ENCODE results near the gene DIO2. TPM values are rescaled to one million over a fixed set of nuclear protein-coding genes. Genes with fewer than 3 reads are reported as not detected.
A peak's percentile ranks its signal among the peaks of the same experiment; 100 is the strongest.

Gene DIO2
- total RNA-seq = not detected
- not detected for polyA plus RNA-seq

- POLR2A ChIA-PET (ENCODE audit: partially characterized antibody) = no interaction called here
- no peak within 1 kb of the TSS for H3K4me3 ChIP-seq (ENCODE audit: low read length in 2 of 2)
- H3K27me3 ChIP-seq (ENCODE audit: insufficient read depth, low read length) = no peaks in the 10 kb centered on the region
- Mint-ChIP-seq H3K27me3 (no peaks in the 10 kb centered on the region), H3K9me3 (peaks cover 0 to 5% (median under 1%) of the 10 kb centered on the region in 8 donors), H3K4me1 (peaks cover 0 to 3% (median under 1%) of the 10 kb centered on the region in 4 donors), H3K36me3 (no peaks in the 10 kb centered on the region), H3K4me3 (peak within 1 kb of the TSS in 1 of 8 donors; percentile 39), H3K27ac (no peak within 1 kb of the TSS)
- H3K4me1 ChIP-seq (ENCODE audit: insufficient read depth, low read length) = no peaks in the 10 kb centered on the region
- no peak for DNase-seq
- no peak within 1 kb of the TSS for H3K27ac ChIP-seq (ENCODE audit: low read depth, low read length)
- CTCF ChIA-PET (ENCODE audit: partially characterized antibody) = no interaction called here
- intact Hi-C loops (cut with micrococcal nuclease) = no loop called here
- H3K9me3 ChIP-seq (ENCODE audit: control insufficient read depth in 1 of 2, low read length in 2 of 2) = no peaks in the 10 kb centered on the region
- no peaks in the 10 kb centered on the region for H3K36me3 ChIP-seq (ENCODE audit: insufficient read depth, low read length)
These were observed at the start of gene DIO2 for GRCh38 chr14:80211153-80212022. Gene DIO2, minus strand, starts transcription at chr14:80211504. Its CDS starts 32 bp downstream, at chr14:80211472.

DNA sequence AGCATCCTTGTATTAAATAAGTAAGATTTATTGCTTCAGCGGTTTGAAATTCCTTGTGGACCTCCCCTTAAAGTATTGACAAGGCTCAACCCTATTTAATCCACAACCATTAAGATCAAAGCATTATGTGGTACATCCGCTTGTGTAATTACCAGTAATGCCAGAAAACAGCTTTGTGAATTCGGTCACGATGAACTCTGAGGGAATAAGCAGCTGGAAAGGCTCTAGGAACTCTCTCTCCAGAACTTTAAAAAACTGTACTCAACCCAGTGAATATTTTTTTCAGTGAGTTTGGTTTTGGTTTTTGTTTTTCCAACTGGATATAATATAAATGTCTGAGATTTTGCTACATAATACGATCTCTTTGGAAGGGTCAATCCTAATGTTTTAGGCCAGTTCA lies 49.3 kb upstream of the DIO2 start:
- H3K4me3 Mint-ChIP-seq = no peak overlapping the region
- H3K9me3 ChIP-seq (ENCODE audit: control insufficient read depth in 1 of 2, low read length in 2 of 2) = no peaks in the 10 kb centered on the region
- H3K4me1 ChIP-seq (ENCODE audit: insufficient read depth, low read length) = no peaks in the 10 kb centered on the region
- peaks cover 0 to 10% (median 1%) of the 10 kb centered on the region in 8 donors for H3K9me3 Mint-ChIP-seq
- H3K27me3 ChIP-seq (ENCODE audit: insufficient read depth, low read length) = no peaks in the 10 kb centered on the region
- H3K4me1 Mint-ChIP-seq = no peaks in the 10 kb centered on the region
- no peaks in the 10 kb centered on the region for H3K27me3 Mint-ChIP-seq
- H3K27ac Mint-ChIP-seq = no peak overlapping the region
- no peak overlapping the region for H3K27ac ChIP-seq (ENCODE audit: low read depth, low read length)
- POLR2A ChIA-PET (ENCODE audit: partially characterized antibody) = no interaction called here
- no peak overlapping the region for H3K4me3 ChIP-seq (ENCODE audit: low read length in 2 of 2)
- intact Hi-C loops (cut with micrococcal nuclease) = no loop called here
- CTCF ChIA-PET (ENCODE audit: partially characterized antibody) = no interaction called here
- no peak for DNase-seq
- no peaks in the 10 kb centered on the region for H3K36me3 Mint-ChIP-seq
- no peaks in the 10 kb centered on the region for H3K36me3 ChIP-seq (ENCODE audit: insufficient read depth, low read length)

DNA sequence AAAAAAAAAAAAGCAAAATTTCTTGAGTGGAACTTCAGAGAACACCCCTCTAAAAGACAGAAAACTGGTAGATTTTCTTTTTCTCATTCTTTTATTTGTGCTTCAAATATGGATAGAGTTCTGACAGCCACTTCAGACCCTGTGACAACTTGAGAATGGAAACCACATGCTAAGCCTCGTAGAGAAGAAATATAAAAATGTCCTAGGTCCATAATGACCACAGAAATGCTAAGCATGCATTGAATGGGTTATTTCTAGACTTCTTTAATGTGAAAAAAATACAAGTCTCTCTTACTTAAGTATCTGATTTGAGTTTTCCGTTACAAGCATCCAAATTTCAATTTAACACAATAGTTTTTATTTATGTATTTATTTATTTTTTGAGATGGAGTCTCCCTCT lies 28.3 kb upstream of the DIO2 start:
- H3K27ac Mint-ChIP-seq = no peak overlapping the region
- H3K36me3 ChIP-seq (ENCODE audit: insufficient read depth, low read length) = no peaks in the 10 kb centered on the region
- H3K27ac ChIP-seq (ENCODE audit: low read depth, low read length) = no peak overlapping the region
- H3K4me1 Mint-ChIP-seq = no peaks in the 10 kb centered on the region
- no peaks in the 10 kb centered on the region for H3K4me1 ChIP-seq (ENCODE audit: insufficient read depth, low read length)
- H3K27me3 Mint-ChIP-seq = no peaks in the 10 kb centered on the region
- peaks cover 0 to 6% of the 10 kb centered on the region in 2 donors for H3K36me3 Mint-ChIP-seq
- ChIA-PET CTCF (ENCODE audit: partially characterized antibody) (no interaction called here), POLR2A (ENCODE audit: partially characterized antibody) (no interaction called here)
- no peaks in the 10 kb centered on the region for H3K27me3 ChIP-seq (ENCODE audit: insufficient read depth, low read length)
- no peak overlapping the region for H3K4me3 ChIP-seq (ENCODE audit: low read length in 2 of 2)
- no peaks in the 10 kb centered on the region for H3K9me3 ChIP-seq (ENCODE audit: control insufficient read depth in 1 of 2, low read length in 2 of 2)
- no peak overlapping the region for H3K4me3 Mint-ChIP-seq
- intact Hi-C loops (cut with micrococcal nuclease) = no loop called here
- H3K9me3 Mint-ChIP-seq = peaks cover 2 to 33% (median 20%) of the 10 kb centered on the region in 8 donors
- DNase-seq = no peak

DNA sequence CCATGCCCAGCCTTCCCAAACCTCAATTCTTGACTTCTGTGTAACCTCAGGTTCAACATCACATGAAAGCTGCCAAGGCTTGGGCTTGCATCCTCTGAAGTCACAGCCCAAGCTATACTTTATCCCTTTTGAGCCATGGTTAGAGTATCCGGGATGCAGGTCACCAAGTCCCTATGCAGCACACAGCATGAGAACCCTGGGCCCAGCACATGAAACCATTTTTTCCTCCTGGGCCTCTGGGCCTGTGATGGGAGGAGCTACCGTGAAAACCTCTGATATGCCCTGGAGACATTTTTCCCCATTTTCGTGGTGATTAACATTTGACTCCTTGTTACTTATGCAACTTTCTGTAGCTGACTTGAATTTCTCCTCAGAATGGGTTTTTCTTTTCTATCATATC lies 25.8 kb upstream of the DIO2 start:
- DNase-seq = no peak
- peaks cover 0 to under 1% of the 10 kb centered on the region in 2 donors for H3K27me3 Mint-ChIP-seq
- Histone ChIP-seq H3K9me3 (ENCODE audit: control insufficient read depth in 1 of 2, low read length in 2 of 2) (no peaks in the 10 kb centered on the region), H3K4me3 (ENCODE audit: low read length in 2 of 2) (no peak overlapping the region), H3K27me3 (ENCODE audit: insufficient read depth, low read length) (no peaks in the 10 kb centered on the region), H3K27ac (ENCODE audit: low read depth, low read length) (no peak overlapping the region), H3K4me1 (ENCODE audit: insufficient read depth, low read length) (no peaks in the 10 kb centered on the region), H3K36me3 (ENCODE audit: insufficient read depth, low read length) (no peaks in the 10 kb centered on the region)
- intact Hi-C loops (cut with micrococcal nuclease) = no loop called here
- H3K36me3 Mint-ChIP-seq = peaks cover 0 to 6% of the 10 kb centered on the region in 2 donors
- CTCF ChIA-PET (ENCODE audit: partially characterized antibody) = no interaction called here
- peaks cover 0 to 42% (median 20%) of the 10 kb centered on the region in 8 donors for H3K9me3 Mint-ChIP-seq
- H3K4me3 Mint-ChIP-seq = no peak overlapping the region
- H3K4me1 Mint-ChIP-seq = no peaks in the 10 kb centered on the region
- no peak overlapping the region for H3K27ac Mint-ChIP-seq
- POLR2A ChIA-PET (ENCODE audit: partially characterized antibody) = no interaction called here

DNA sequence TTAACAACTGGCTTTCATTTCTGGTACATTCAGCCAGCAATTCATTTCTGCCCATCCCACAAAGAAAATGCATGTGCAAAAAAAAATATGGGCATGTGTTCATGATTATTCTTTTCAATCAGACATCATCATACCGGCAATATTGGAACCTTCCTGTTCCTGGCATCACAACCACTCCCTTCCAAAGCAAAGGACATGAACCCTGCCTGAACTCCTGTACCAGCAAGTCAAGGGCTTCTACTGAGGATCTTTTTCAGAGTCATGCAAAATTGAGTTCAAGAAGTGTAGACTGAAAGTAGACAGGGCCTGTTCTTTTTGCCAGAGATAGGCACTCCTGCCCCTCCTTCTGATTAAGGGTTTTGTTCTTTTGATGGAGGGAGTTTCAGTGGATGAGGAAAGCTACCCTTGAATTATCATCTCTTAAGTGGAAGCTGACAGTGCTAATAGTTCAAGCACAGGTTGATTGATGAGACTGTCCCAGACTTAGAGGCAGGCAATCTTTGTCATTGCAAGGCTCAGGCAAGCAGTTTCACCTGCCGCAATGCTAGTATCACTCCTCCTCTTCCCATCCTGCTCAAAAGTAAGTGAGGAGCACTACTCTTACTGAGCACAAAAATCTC lies 22.3 kb upstream of the DIO2 start:
- Mint-ChIP-seq H3K27me3 (peaks cover 0 to 1% of the 10 kb centered on the region in 2 donors), H3K4me1 (no peaks in the 10 kb centered on the region), H3K36me3 (peaks cover 0 to 6% of the 10 kb centered on the region in 2 donors), H3K27ac (no peak overlapping the region), H3K9me3 (peaks cover 3 to 40% (median 26%) of the 10 kb centered on the region in 8 donors), H3K4me3 (no peak overlapping the region)
- DNase-seq = no peak
- ChIA-PET CTCF (ENCODE audit: partially characterized antibody) (no interaction called here), POLR2A (ENCODE audit: partially characterized antibody) (no interaction called here)
- no peaks in the 10 kb centered on the region for H3K9me3 ChIP-seq (ENCODE audit: control insufficient read depth in 1 of 2, low read length in 2 of 2)
- H3K36me3 ChIP-seq (ENCODE audit: insufficient read depth, low read length) = no peaks in the 10 kb centered on the region
- H3K4me3 ChIP-seq (ENCODE audit: low read length in 2 of 2) = no peak overlapping the region
- H3K27me3 ChIP-seq (ENCODE audit: insufficient read depth, low read length) = no peaks in the 10 kb centered on the region
- no peaks in the 10 kb centered on the region for H3K4me1 ChIP-seq (ENCODE audit: insufficient read depth, low read length)
- H3K27ac ChIP-seq (ENCODE audit: low read depth, low read length) = no peak overlapping the region
- intact Hi-C loops (cut with micrococcal nuclease) = no loop called here

DNA sequence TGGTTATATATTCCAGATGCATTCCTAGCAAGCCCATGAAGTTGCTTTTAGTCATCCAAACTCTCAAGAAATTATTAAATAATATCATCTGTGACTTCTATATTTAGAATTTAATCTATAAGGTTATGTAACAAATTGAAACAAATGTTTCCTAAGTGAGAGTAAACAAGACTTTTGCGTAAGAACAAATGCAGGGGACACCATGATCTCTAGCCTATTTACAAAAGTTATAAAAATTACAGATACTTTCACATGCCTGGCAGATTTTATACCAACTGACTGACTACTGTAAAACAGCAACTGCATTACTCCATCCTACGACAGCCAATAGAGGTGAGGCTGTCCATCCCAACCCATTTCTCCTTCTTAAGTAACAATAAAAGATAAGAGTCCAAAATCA lies 20.4 kb upstream of the DIO2 start:
- ChIA-PET POLR2A (ENCODE audit: partially characterized antibody) (no interaction called here), CTCF (ENCODE audit: partially characterized antibody) (no interaction called here)
- H3K27ac ChIP-seq (ENCODE audit: low read depth, low read length) = no peak overlapping the region
- no peaks in the 10 kb centered on the region for H3K36me3 ChIP-seq (ENCODE audit: insufficient read depth, low read length)
- H3K4me3 ChIP-seq (ENCODE audit: low read length in 2 of 2) = no peak overlapping the region
- Mint-ChIP-seq H3K4me1 (no peaks in the 10 kb centered on the region), H3K4me3 (no peak overlapping the region), H3K36me3 (no peaks in the 10 kb centered on the region), H3K27me3 (peaks cover 0 to 1% of the 10 kb centered on the region in 2 donors), H3K27ac (no peak overlapping the region), H3K9me3 (peaks cover 3 to 33% (median 16%) of the 10 kb centered on the region in 8 donors)
- intact Hi-C loops (cut with micrococcal nuclease) = no loop called here
- H3K9me3 ChIP-seq (ENCODE audit: control insufficient read depth in 1 of 2, low read length in 2 of 2) = no peaks in the 10 kb centered on the region
- no peaks in the 10 kb centered on the region for H3K4me1 ChIP-seq (ENCODE audit: insufficient read depth, low read length)
- no peak for DNase-seq
- H3K27me3 ChIP-seq (ENCODE audit: insufficient read depth, low read length) = no peaks in the 10 kb centered on the region

DNA sequence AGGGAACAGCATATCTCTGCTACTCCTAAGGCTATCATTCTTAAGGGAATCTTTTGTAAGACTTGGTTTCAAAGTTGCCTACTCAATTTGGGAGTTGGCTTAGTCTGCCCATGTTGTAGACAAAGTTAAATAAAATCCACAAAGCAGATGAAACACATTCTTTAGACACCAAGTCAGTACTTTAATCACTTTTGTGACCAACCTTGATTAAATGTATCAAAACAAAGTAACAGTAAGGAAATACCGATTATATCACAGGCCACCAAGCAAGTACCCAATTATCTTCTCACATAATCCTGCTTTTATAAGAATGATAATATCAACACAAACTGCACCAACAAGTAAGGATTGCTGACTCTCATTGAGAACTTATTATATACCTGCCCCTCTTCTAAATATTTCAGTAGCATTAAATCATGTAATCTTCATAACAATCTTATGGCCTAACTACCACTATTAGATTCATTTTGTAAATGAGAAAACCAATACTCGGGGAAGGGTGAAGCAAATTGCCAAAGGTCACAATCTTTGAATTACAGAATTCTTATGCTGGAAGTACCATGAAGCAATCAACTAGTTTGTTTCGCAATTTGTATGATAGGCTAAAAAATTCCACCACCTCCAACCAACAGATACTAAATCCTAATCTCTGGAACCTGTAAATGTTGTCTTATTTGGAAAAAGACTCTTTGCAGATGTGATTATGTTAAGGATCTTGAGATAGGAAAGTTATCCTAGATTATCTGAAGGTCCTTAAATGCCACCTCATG lies 12.6 kb upstream of the DIO2 start:
- Histone ChIP-seq H3K27me3 (ENCODE audit: insufficient read depth, low read length) (no peaks in the 10 kb centered on the region), H3K4me1 (ENCODE audit: insufficient read depth, low read length) (no peaks in the 10 kb centered on the region), H3K4me3 (ENCODE audit: low read length in 2 of 2) (no peak overlapping the region), H3K36me3 (ENCODE audit: insufficient read depth, low read length) (no peaks in the 10 kb centered on the region), H3K27ac (ENCODE audit: low read depth, low read length) (no peak overlapping the region), H3K9me3 (ENCODE audit: control insufficient read depth in 1 of 2, low read length in 2 of 2) (no peaks in the 10 kb centered on the region)
- no peaks in the 10 kb centered on the region for H3K27me3 Mint-ChIP-seq
- no peak overlapping the region for H3K27ac Mint-ChIP-seq
- no peaks in the 10 kb centered on the region for H3K36me3 Mint-ChIP-seq
- no peak for DNase-seq
- POLR2A ChIA-PET (ENCODE audit: partially characterized antibody) = no interaction called here
- CTCF ChIA-PET (ENCODE audit: partially characterized antibody) = no interaction called here
- peaks cover 3 to 15% (median 5%) of the 10 kb centered on the region in 8 donors for H3K9me3 Mint-ChIP-seq
- no peak overlapping the region for H3K4me3 Mint-ChIP-seq
- intact Hi-C loops (cut with micrococcal nuclease) = no loop called here
- no peaks in the 10 kb centered on the region for H3K4me1 Mint-ChIP-seq
